ENCODE measurements around the gene LAMC2. TPM values are rescaled to one million over a fixed set of nuclear protein-coding genes. Genes with fewer than 3 reads are reported as not detected.

LAMC2 gene
- total and polyA plus RNA-seq, 9 of the 15 experiments (the other 6 are each of a cell fraction or from before 2014, with no cell fraction given), result 0.02 to 0.03 TPM; not detected in 7

GRCh38 chr1:183247484-183247883 lies 61.4 kb downstream of the LAMC2 start:
- H3K4me2 ChIP-seq (ENCODE audit: insufficient read depth, low read length), result no peak overlapping the region
- no peaks in the 10 kb centered on the region for H3K36me3 ChIP-seq (ENCODE audit: control insufficient read depth, insufficient read depth, low read length)
- POLR2A ChIA-PET, result no interaction called here
- no peaks in the 10 kb centered on the region for H3K9me3 ChIP-seq (replicated peaks; ENCODE audit: control insufficient read depth, insufficient read depth, low read depth, low read length)
- no peaks in the 10 kb centered on the region for H4K20me1 ChIP-seq (replicated peaks; ENCODE audit: control insufficient read depth, insufficient read depth, low read length)
- CTCF ChIA-PET (ENCODE audit: low intra/inter-chr PET ratio), result interaction anchor here (0.6 kb wide), 1 partner anchor 28 kb away, joined by 5 read pairs; no protein-coding TSS in a partner anchor
- no peaks in the 10 kb centered on the region for H3K79me2 ChIP-seq (ENCODE audit: control insufficient read depth, insufficient read depth, low read length)
- H3K4me1 ChIP-seq (replicated peaks in 1 of 2; ENCODE audit: control insufficient read depth in 2 of 2, insufficient read depth in 2 of 2, low read length in 2 of 2), result no peaks in the 10 kb centered on the region
- H3K9ac ChIP-seq (ENCODE audit: insufficient read depth in 1 of 2, low read depth in 2 of 2, low read length in 2 of 2), result no peak overlapping the region
- no peaks in the 10 kb centered on the region for H3K9me1 ChIP-seq (ENCODE audit: control insufficient read depth, insufficient read depth, low read length)
- no peak for DNase-seq (ENCODE audit: extremely low read depth in 1 of 4, low spot score in 3 of 4)
- intact Hi-C loops (cut with micrococcal nuclease), result no loop called here
- no peak overlapping the region for H3K4me3 ChIP-seq
- TF ChIP-seq JUND (IDR thresholded peaks at IDR 0.05; ENCODE audit: borderline replicate concordance, low read depth, low read length), result no peak
- TF ChIP-seq JUND (tag; IDR thresholded peaks at IDR 0.05; ENCODE audit: borderline replicate concordance, low read depth, low read length), result no peak
- TF ChIP-seq SNIP1 (IDR thresholded peaks at IDR 0.05; ENCODE audit: low read depth), result no peak
- TF ChIP-seq SP1 (CRISPR knock-in tag; IDR thresholded peaks at IDR 0.05), result no peak
- TF ChIP-seq, protein P1, sequence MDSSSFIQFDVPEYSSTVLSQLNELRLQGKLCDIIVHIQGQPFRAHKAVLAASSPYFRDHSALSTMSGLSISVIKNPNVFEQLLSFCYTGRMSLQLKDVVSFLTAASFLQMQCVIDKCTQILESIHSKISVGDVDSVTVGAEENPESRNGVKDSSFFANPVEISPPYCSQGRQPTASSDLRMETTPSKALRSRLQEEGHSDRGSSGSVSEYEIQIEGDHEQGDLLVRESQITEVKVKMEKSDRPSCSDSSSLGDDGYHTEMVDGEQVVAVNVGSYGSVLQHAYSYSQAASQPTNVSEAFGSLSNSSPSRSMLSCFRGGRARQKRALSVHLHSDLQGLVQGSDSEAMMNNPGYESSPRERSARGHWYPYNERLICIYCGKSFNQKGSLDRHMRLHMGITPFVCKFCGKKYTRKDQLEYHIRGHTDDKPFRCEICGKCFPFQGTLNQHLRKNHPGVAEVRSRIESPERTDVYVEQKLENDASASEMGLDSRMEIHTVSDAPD (CRISPR knock-in tag; IDR thresholded peaks at IDR 0.05), result no peak
- TF ChIP-seq ZNF3 (CRISPR knock-in tag; IDR thresholded peaks at IDR 0.05), result no peak
- no peak for TF ChIP-seq ZZZ3 (IDR thresholded peaks at IDR 0.05)
- TF ChIP-seq SLC30A9 (CRISPR knock-in tag; IDR thresholded peaks at IDR 0.05), result no peak
- ATAC-seq, result no peak
- in situ Hi-C loops (cut with MboI), result loop anchor here (25.0 kb wide), 1 partner anchor 285 kb away; the partner anchor contains the start of gene SHCBP1L
- BruUV-seq (replicated peaks), result no TSS peak
- peaks cover 0 to 13% of the 10 kb centered on the region in 2 experiments; a peak in 2 of 5 replicates for H3K27me3 ChIP-seq (ENCODE audit: control insufficient read depth in 2 of 2, insufficient read depth in 2 of 2, low read length in 2 of 2)
- H2AFZ ChIP-seq (ENCODE audit: low read depth, low read length), result no peak overlapping the region
- no peak overlapping the region for H3K27ac ChIP-seq (ENCODE audit: extremely low read depth, low read depth, low read length)
- FAIRE-seq, result no peak
- 0% methylated on average over 3 of the region's 3 CpGs for WGBS (ENCODE audit: insufficient coverage, low coverage, missing lambda C conversion rate)
